ENCODE results near the gene DCC.

Gene DCC, protein sequence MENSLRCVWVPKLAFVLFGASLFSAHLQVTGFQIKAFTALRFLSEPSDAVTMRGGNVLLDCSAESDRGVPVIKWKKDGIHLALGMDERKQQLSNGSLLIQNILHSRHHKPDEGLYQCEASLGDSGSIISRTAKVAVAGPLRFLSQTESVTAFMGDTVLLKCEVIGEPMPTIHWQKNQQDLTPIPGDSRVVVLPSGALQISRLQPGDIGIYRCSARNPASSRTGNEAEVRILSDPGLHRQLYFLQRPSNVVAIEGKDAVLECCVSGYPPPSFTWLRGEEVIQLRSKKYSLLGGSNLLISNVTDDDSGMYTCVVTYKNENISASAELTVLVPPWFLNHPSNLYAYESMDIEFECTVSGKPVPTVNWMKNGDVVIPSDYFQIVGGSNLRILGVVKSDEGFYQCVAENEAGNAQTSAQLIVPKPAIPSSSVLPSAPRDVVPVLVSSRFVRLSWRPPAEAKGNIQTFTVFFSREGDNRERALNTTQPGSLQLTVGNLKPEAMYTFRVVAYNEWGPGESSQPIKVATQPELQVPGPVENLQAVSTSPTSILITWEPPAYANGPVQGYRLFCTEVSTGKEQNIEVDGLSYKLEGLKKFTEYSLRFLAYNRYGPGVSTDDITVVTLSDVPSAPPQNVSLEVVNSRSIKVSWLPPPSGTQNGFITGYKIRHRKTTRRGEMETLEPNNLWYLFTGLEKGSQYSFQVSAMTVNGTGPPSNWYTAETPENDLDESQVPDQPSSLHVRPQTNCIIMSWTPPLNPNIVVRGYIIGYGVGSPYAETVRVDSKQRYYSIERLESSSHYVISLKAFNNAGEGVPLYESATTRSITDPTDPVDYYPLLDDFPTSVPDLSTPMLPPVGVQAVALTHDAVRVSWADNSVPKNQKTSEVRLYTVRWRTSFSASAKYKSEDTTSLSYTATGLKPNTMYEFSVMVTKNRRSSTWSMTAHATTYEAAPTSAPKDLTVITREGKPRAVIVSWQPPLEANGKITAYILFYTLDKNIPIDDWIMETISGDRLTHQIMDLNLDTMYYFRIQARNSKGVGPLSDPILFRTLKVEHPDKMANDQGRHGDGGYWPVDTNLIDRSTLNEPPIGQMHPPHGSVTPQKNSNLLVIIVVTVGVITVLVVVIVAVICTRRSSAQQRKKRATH (N-terminal part only)

DNA sequence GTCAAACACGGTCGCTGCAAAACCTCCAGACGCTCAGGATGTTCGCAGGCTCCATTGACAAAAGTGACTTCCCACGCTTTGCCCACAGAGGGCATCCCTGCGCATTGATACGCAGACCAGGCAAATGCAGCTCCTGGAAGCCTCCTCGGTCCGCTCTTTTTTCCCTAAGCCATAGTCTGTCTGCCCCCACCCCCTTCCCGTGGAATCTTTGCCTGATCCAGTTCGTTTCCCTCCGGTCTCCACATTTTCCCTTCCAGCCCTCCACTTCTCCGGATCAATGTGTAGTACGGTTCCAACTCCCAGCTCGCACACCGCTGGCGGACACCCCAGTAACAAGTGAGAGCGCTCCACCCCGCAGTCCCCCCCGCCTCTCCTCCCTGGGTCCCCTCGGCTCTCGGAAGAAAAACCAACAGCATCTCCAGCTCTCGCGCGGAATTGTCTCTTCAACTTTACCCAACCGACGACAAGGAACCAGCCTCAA is at the start of gene DCC:
Gene DCC (plus strand): TSS at position 307 of the 481 bp plus-strand sequence. CDS start 591 bp downstream, outside the sequence.
- ATAC-seq: no peak

DNA sequence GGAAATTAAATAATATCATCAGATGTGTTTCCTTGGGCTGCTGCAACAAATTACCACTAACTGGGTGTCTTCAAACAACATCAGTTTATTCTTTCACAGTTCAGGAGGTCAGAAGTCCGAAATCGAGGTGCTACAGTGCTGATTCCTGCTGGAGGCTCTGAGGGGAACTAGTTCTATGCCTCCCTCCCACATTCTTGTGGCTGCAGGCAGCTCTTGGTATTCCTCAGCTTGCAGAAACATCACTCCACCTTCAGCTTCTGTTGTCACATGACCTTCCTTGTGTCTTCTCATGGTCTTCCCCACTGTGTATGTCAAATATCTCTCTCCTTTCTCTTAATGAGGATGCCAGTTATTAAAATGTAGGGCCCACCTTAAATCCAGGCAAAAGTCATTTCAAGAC is 29.3 kb upstream of the DCC start:
- ATAC-seq: no peak

DNA sequence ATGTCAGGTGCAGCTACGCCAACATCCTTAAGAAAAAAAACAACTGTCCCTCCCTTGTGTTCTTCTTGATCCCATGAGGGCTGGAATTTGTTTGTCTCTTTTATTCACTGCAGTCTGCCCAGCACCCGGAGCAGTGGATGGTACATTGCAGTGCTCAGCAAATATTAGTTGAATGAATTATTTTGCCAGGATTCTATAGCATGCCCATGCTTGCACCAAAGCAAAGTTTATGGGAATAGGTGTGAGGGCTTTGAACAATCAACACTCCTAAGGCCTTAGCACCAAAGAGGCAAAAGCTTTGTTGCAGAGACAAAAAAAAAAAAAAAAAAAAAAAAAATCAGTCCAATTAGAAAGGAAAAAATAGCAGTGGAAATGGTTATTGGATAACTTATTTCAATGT is 28.7 kb upstream of the DCC start:
- ATAC-seq: no peak

DNA sequence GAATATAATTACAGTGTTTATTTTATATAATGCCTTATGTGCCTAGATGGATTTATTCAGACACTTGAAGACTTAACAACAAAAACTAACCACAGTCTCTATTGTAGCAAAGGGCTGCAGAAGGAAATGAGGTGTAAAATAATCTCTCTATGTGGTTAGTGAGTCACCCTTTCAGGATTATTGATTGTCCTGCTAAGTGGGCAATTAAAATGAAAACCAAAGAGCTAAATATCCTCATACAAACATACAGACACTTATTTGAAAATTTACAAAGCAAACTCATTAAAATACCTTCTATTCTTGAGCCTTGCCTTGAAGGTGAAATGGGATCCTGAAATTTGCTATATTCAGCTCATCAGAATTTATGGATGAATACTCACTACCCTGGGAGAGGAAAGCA is 27.7 kb upstream of the DCC start:
- no peak for ATAC-seq

DNA sequence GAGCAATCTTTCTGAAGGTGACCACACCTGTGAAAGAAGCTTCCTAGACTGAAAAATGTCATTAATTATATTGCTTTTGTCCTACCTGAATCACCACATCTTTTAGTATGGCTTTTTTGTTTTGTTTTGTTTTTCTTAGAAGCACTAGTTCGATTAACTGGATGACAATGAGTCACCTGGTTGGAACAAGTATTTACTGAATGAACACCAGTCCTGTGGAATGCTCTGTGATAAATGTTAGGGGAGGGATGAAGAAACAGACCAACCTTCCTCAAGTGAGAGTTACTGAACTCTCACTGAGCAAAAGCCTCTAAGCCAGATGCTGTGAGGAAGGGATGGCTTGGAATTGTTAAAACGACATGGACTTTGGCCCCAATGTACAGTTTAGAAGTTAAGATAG is 26.8 kb upstream of the DCC start:
- no peak for ATAC-seq

DNA sequence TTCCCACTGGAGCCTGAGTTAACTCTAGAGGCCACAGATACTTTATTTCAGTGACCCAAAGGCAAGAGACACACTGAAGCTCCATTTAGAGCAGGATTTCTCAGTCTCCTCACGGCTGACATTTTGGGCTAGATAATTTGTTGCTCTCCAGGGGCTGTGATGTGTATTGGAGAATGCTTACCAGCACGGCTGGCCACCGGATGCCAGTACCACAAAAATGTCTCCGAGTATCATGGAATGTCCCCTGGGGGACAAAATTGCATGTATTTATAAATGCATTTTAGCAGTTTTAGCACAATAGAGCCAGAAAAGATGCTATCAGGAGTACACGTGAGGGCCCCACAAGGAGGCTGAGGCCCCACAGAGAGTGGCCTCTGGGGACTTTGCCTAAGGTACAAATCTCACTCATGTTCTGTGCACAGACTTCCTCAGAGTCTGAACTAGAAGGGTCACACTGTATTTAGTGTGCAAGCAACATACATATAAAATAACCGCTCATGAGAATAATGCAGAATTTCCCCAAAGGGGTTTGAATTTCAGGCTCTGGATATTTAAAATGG is 20.5 kb upstream of the DCC start:
- no peak for ATAC-seq

DNA sequence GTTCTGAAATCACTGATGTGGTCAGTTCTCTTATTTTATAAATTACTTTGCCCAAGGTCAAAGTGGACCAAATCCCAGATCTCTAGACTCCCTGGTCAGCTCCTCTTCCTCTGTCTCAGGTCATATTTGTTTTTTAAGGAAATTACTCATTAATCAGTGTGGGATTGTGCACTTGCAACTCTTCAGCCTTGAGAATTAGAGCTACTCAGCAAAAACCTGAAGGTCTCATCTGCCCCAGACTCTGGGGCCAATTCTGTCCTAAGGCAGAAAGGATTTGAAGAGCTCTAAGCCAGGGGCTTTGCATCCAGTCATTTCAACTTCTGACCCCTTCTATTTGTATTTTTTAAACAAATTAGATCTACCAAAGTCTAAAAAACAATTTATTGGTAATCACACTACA is 17.7 kb upstream of the DCC start:
- no peak for ATAC-seq

DNA sequence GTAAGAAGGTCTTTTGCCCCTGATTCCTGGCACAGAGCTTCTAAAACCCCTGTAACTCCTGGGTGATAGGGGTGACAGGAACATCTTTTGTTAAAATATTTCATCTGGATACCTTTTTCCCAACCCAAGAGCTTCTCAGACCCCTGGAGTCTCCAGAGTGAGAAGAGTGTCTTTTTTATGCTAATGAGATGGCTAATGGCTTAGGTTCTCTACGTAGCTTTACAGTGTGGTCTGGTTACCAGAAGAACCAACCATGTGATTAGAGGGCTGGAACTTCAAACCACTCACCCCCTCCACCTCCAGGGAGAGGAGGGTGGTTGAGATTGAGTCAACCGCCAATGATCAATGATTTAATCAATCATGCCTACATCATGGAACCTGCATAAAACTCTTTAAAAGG is 16.2 kb upstream of the DCC start:
- no peak for ATAC-seq

DNA sequence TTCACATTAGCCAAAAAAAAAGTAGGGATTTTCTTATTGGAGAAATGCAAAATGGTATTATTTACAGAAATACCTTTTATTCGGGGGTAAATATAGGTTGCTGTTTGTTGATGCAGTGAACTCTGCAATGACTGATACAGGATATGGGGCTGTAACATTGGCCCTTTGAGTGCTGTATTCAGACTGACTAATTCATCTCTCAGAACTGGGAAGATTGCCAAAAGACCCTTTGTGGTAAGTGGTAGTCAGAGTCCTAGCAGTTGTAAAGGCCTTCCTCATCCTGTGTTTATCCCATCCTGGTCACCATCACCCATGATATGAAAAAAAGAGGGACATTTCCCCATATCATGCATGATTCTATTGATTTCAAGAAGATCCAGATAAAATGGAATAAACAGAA is 14.0 kb upstream of the DCC start:
- ATAC-seq: no peak

DNA sequence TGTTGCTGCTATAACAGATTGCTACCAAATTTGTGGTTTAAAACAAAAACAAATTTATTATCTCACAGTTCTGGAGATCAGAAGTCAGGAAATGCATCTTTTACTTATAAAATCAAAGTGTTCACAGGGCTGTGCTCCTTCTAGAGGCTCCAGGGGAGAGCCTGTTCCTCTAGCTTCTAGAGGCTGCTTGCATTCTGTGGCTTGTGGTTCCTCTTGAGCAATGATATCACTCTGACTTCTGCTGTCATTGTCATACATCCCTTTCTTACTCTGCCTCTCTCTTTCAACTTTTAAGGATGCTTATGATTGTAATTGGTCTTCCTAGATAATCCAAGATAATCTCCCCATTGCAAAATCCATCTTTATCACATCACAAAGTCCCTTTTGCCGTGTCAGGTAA is 6.1 kb upstream of the DCC start:
- no peak for ATAC-seq

DNA sequence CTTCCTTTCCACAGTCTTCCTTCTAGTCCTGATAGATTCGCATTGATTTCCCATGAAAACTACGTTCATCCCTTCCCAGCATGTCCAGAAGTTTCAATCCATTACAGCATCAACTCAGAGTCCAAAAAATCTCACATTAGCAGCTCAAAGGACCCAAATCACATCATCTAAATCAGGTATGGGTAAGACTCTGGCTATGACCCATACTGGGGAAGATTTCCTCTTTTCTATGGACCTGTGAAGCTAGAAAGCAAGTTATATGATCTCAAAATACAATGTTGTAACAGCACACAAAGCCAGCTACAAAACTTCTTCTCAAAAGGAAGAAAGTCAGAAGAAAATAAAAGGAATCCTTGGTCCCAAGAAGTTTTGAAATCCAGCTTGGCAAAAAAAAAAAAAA is 5.7 kb upstream of the DCC start:
- ATAC-seq: no peak

DNA sequence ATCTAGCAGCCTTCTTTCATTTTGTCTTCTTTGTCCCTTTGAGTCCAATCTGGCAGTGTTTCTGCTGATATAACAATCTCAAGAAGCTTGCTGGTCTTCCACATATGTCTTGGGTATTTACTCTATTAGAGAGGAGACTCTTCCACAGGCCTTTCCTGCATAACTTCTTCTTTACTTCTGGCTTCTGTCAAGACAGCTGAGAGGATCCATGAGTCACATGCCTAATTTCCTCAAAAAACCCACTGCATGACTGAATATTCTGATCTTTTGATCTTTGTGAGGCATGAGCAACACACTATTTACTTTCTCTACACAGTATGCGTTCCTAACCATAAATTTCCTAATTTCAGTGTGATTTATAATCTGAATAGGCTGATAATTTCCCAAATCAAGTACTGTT is 5.1 kb upstream of the DCC start:
- no peak for ATAC-seq

DNA sequence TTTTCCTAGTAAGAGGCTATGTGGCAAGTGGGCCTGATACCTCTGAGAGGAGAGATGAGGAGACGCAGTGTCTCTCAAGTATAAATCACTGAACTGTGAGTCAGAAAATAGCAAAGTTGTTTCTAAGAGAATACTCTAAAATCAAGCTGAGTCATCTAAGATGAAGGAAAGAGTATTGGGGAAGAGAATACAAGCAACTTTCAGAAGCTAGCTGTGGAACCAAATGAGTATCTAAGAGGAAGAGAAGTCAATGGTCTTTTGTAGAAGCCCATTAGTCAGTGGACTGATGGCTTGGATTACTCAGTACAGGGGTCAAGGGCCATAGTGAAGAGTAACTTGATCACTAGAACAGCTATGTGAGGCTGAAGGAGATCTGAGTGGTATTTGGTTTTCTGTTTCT is 2.7 kb upstream of the DCC start:
- ATAC-seq: no peak

DNA sequence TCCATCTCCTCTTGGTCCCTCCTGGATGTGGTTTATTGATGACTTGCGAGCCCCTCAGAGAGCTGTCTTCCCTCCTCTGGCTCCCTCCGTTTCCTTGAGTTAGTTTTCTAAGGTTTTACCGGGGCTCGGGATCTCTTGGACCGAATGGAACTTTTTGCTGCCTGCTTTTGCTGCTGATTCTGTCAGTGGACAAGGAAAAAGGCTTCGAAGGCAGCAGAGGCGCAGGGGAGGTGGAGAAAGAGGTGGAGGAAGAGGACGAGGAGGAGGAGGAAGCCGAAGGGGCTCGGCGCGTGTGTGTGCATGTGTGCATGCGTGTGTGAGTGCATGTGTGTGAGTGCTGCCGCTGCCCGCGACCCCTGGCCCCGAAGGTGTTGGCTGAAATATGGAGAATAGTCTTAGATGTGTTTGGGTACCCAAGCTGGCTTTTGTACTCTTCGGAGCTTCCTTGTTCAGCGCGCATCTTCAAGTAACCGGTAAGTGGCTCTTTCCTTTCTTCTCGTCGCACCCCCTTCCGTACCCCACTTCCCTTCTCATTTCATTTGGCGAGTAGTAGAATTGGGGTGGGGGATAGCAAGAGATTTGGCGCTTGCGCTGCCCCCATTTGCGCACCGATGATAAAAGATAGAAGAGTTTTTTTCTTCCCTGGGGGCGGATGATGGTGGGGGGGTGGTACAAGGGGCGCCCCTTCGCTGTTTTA is 557 bp downstream of the DCC start:
- no peak for ATAC-seq

DNA sequence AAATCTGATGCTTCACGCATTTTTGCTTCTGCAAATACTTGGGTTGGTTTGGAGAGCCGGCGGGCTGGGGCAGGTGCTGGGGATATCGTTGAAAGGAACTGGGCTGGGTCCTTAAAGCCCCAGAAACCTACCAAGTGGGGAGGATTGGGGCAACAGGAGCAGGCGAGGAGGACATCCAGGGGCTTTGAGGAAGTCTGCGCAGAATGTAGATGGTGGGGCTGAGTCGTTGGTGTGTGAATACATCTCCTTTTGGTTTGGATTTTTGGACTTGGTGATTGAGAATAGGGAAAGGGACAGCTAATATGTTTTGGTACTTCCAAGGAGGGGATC is 1.1 kb downstream of the DCC start:
- ATAC-seq: no peak

DNA sequence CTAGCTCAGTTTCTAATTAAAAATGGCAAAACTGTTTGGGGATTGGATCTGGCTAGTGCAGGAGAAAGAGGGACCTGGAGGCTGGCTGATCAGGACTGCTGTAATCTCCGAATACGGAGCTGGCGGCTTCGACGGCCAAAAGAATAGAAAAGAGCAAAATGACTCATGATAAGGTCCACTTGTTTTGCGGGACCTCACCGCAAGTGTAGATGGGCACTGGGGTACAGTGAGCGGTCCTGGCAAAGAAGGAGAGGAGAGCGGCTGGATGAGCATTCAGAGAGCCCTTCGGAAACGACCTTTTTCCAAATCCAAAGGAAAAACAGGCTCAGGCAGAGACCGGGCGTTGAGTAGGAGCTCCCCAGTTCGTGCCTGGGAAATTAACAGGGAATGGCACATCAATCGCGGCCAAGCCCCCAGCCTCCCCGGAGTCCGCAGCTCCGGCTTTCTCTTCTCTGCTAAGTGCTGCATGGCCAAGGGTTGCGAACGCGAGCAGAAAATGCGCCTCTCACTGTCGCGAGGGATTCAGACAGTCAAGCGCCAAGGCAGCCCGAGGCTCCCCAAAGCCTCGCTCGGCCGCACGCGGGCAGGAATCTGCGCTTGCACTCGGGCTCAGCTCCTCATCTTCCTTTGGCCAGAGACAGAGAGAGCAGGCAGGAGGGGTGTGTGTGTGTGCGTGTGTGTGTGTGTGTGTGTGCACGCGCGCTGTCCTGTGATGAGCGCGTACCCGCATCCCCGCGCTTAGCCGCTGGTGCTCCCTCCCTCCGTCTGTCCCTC is 1.8 kb downstream of the DCC start:
- ATAC-seq: no peak

DNA sequence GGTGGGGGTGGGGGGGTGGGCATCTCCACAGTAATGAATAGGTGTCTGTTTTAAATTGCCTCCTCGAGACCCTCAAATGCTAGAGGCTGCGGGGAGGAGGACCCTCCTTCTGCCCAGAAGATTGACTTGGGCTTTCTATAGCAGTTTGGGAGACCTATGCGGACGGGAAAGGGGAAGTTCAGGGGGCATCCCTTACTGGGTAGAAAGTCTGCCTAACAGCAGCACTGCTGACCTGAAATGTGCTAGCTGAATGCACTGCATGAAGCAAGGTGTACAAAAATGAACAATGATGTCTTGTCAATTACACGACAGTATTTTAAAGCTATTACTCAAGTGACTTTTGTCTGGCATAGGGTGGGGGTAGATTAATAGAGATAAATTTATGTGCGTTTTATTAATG is 2.5 kb downstream of the DCC start:
- no peak for ATAC-seq

DNA sequence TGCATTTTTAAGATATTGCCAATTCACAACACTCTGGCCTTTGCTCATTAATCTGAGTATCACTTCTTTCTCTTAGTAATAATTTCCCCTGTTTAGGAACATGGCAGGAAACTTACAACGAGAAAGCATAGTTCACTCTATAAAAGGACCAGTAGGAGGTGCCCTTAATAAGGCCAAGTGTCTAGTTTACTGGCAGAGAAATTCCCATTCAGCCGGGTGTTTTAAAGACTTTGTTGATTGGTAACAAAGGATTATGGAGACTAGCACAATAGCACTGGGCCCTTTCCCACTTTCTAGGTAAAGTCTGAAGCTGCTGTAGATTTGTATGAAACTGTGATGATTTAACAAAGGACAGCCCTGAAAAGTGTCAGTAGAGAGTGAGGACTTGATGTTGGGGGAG is 3.1 kb downstream of the DCC start:
- no peak for ATAC-seq

DNA sequence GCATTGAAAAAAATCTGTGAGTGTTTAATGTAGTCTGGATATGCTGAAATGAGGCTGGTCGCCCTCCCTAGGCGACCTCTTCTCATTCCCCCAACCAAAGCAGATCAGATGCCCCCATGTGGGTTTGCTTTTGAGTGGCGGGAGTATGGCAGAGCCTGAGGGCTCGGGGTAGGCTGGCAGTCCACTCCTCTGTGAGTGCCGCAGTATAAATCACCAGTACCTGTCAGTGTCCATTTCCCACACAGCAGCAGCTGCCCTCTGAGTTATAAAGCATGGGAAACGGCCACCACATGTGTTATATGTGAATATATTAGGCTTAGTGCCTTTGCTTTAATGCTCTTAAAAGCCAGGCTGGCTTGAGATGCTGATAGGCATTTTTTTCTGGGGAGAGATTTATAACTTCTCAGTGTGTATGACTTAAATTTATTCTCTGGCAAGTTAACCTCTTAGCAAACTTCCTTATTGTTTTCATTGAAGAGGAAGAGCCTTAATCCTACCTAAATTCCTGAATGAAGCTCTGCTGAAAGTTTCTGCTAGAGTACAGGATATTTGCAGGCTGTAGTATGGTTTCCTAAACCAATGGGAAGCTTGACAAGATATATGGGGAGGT is 3.8 kb downstream of the DCC start:
- no peak for ATAC-seq

DNA sequence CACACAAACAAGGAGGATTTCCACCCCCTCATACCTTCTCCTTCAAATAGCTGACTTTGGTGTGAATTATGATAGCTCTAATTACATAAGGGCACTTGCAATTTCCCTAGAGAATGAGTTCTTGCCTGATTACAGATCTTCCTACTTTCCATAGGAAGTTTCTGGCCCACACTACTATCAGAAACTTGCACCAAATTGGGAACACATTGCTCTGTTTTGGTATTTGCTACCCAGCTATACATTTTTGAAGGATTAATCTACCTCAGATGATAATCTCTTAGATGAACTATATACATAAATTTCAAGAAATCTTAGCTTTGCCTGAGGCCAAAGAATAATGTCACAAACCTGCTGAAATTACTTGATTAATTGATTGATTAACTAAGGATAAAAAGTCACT is 4.9 kb downstream of the DCC start:
- no peak for ATAC-seq

DNA sequence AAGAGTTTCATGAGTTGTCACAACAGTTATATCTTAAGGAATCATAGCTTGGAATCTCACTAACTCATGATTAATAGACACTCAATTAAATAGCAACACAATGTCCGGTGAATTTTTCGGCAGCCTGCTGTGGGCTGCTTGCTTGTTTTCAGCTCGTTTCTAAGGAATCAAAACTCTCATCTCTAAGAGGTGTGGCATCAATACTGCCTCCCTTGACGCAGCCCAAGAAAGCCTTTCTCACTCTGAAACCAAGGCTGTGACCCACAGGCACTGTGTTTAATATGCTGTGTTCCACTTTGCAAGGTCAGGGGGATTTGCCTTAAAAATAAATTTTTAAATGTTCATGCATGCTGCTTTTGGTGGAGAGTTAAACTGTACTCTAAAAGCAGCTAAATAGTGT is 5.4 kb downstream of the DCC start:
- ATAC-seq: no peak
